Neural cell (in vitro differentiated cells): ENCODE measurements around the gene C21orf91. TPM values are rescaled to one million over a fixed set of nuclear protein-coding genes. Genes with fewer than 3 reads are reported as not detected.

Source experiments
- H2AFZ ChIP-seq: fragments of 200-600, 300-800 bp; sonication (generic), shearing (Covaris generic); 2 replicates; pipeline ENCODE4 v1.6.0; 2014; ENCODE audit warnings: low read depth, mild to moderate bottlenecking, antibody characterized with exemption, low read length, moderate library complexity
- H3F3A ChIP-seq: fragments of 200-600 bp; shearing (Covaris generic); 2 replicates; pipeline ENCODE4 v1.6.1; 2016; ENCODE audit warnings: mild to moderate bottlenecking, moderate library complexity, mixed read lengths, antibody characterized with exemption, low read length; ENCODE audit not compliant: insufficient read depth, poor library complexity, severe bottlenecking
- H3K27ac ChIP-seq: fragments of 200-600, 300-800 bp; sonication (generic), shearing (Covaris generic); 2 replicates; pipeline ENCODE4 v1.5.1; 2014; ENCODE audit warnings: mild to moderate bottlenecking, low read length, moderate library complexity
- H3K27me3 ChIP-seq: fragments of 300-800, 200-600 bp; sonication (generic), shearing (Covaris generic); 2 replicates; pipeline ENCODE4 v1.6.0; 2014; ENCODE audit warnings: mild to moderate bottlenecking, low read depth, low read length, moderate library complexity; ENCODE audit not compliant: insufficient read depth
- H3K36me3 ChIP-seq: fragments of 300-800, 200-600 bp; sonication (generic), shearing (Covaris generic); 2 replicates; pipeline ENCODE4 v1.5.1; 2014; ENCODE audit warnings: mild to moderate bottlenecking, antibody characterized with exemption, low read length, moderate library complexity; ENCODE audit not compliant: insufficient read depth
- H3K4me2 ChIP-seq: fragments of 300-800, 200-600 bp; sonication (generic), shearing (Covaris generic); 2 replicates; pipeline ENCODE4 v1.6.0; 2014; ENCODE audit warnings: mild to moderate bottlenecking, low read length
- H3K4me3 ChIP-seq: fragments of 300-800, 200-600 bp; sonication (generic), shearing (Covaris generic); 2 replicates; pipeline ENCODE4 v1.5.1; 2014; ENCODE audit warnings: mild to moderate bottlenecking, low read length, moderate library complexity
- H3K79me2 ChIP-seq: fragments of 200-600 bp; shearing (Covaris generic); replicated peaks from 2 replicates; pipeline ENCODE4 v1.6.0; 2014; ENCODE audit warnings: mild to moderate bottlenecking, low read length, moderate library complexity; ENCODE audit not compliant: insufficient read depth
- H3K9ac ChIP-seq: fragments of 300-800, 200-600 bp; sonication (generic), shearing (Covaris generic); 2 replicates; pipeline ENCODE4 v1.6.1; 2016; ENCODE audit warnings: mild to moderate bottlenecking, low read length, mixed read lengths
- H3K9me2 ChIP-seq: fragments of 200-600 bp; shearing (Covaris generic); 2 replicates; pipeline ENCODE4 v1.6.1; 2016; ENCODE audit warnings: mild to moderate bottlenecking, low read length, mixed read lengths; ENCODE audit not compliant: insufficient read depth
- H3K9me3 ChIP-seq: fragments of 200-600, 300-800 bp; sonication (generic), shearing (Covaris generic); 2 replicates; pipeline ENCODE4 v1.6.1; 2016; ENCODE audit warnings: mild to moderate bottlenecking, mixed run types, low read length, moderate library complexity, mixed read lengths
- H4K20me1 ChIP-seq: fragments of 200-600 bp; shearing (Covaris generic); 2 replicates; pipeline ENCODE4 v1.6.1; 2016; ENCODE audit warnings: mild to moderate bottlenecking, mixed run types; ENCODE audit not compliant: insufficient read depth
- CTCF ChIP-seq: fragments of 450-650 bp; IDR thresholded peaks from 2 replicates; pipeline ENCODE4 v1.5.1; 2014; ENCODE audit warnings: antibody characterized with exemption, mild to moderate bottlenecking, moderate library complexity; ENCODE audit not compliant: poor library complexity, severe bottlenecking
- EP300 ChIP-seq: fragments of 450-650 bp; conservative IDR thresholded peaks from 2 replicates; pipeline ENCODE4 v1.6.1; 2014; ENCODE audit warnings: antibody characterized with exemption, mild to moderate bottlenecking, moderate library complexity; ENCODE audit not compliant: poor library complexity, severe bottlenecking
- EZH2 ChIP-seq: fragments of 200-600, 300-800 bp; shearing (Covaris generic), sonication (generic); IDR thresholded peaks from 2 replicates; pipeline ENCODE4 v1.6.1; 2014; ENCODE audit warnings: antibody characterized with exemption, low read length, borderline replicate concordance, mild to moderate bottlenecking; ENCODE audit not compliant: insufficient read depth, poor library complexity, severe bottlenecking
- MXI1 ChIP-seq: fragments of 450-650 bp; conservative IDR thresholded peaks from 2 replicates; pipeline ENCODE4 v1.6.1; 2014; ENCODE audit warnings: antibody characterized with exemption, mild to moderate bottlenecking; ENCODE audit not compliant: poor library complexity, severe bottlenecking
- POLR2AphosphoS5 ChIP-seq: IDR thresholded peaks from 2 replicates; pipeline ENCODE4 v1.6.1; 2012
- RAD21 ChIP-seq: fragments of 450-650 bp; conservative IDR thresholded peaks from 2 replicates; pipeline ENCODE4 v1.6.1; 2014; ENCODE audit warnings: antibody characterized with exemption, mild to moderate bottlenecking, moderate library complexity
- REST ChIP-seq: IDR thresholded peaks from 2 replicates; pipeline ENCODE4 v1.6.1; 2012; ENCODE audit warnings: borderline replicate concordance
- SMC3 ChIP-seq: fragments of 450-650 bp; conservative IDR thresholded peaks from 2 replicates; pipeline ENCODE4 v1.6.1; 2014; ENCODE audit warnings: antibody characterized with exemption, mild to moderate bottlenecking, moderate library complexity; ENCODE audit not compliant: poor library complexity
- TAF1 ChIP-seq: IDR thresholded peaks from 2 replicates; pipeline ENCODE4 v1.6.1; 2012; ENCODE audit warnings: low read depth
- polyA plus RNA-seq: library from polyadenylated mRNA; depleted of rRNA; stranded (reverse); fragments of >200 nt; gene quantifications from 2 replicates; pipeline ENCODE4 v1.2.3, GENCODE V29; 2014

Gene C21orf91
- polyA plus RNA-seq, 1 donor from 2014 or later: 19.6 TPM

GRCh38 chr21:17783481-17784179 is 35.5 kb downstream of the C21orf91 start:
- Histone ChIP-seq H3K9me3 (no peaks in the 10 kb centered on the region), H3K9ac (no peak overlapping the region), H3K36me3 (peaks cover 23% of the 10 kb centered on the region), H3K27ac (no peak overlapping the region), H3K4me3 (no peak overlapping the region), H2AFZ (no peak overlapping the region), H4K20me1 (no peaks in the 10 kb centered on the region), H3K79me2 (no peaks in the 10 kb centered on the region), H3K27me3 (no peaks in the 10 kb centered on the region), H3K9me2 (no peaks in the 10 kb centered on the region), H3K4me2 (no peak overlapping the region), H3F3A (no peaks in the 10 kb centered on the region)
- TF ChIP-seq RAD21: no peak
- TF ChIP-seq EP300: no peak
- no peak for TF ChIP-seq EZH2
- no peak for TF ChIP-seq TAF1
- no peak for TF ChIP-seq POLR2AphosphoS5
- no peak for TF ChIP-seq MXI1
- TF ChIP-seq CTCF: no peak
- no peak for TF ChIP-seq SMC3
- no peak for TF ChIP-seq REST

GRCh38 chr21:17783003-17783402 is 36.2 kb downstream of the C21orf91 start:
- Histone ChIP-seq H3K27me3 (no peaks in the 10 kb centered on the region), H3K36me3 (peaks cover 23% of the 10 kb centered on the region), H3F3A (no peaks in the 10 kb centered on the region), H3K27ac (no peak overlapping the region), H3K9ac (no peak overlapping the region), H4K20me1 (no peaks in the 10 kb centered on the region), H3K4me3 (no peak overlapping the region), H2AFZ (no peak overlapping the region), H3K9me2 (no peaks in the 10 kb centered on the region), H3K79me2 (no peaks in the 10 kb centered on the region), H3K9me3 (no peaks in the 10 kb centered on the region), H3K4me2 (no peak overlapping the region)
- no peak for TF ChIP-seq TAF1
- no peak for TF ChIP-seq RAD21
- TF ChIP-seq CTCF: no peak
- no peak for TF ChIP-seq POLR2AphosphoS5
